ENCODE data around the gene PGR. TPM values are rescaled to one million over a fixed set of nuclear protein-coding genes. Genes with fewer than 3 reads are reported as not detected.
"Not testable (repeated sequence)": the region's sequence is repeated elsewhere in the genome, so short reads cannot be mapped to it uniquely, and the experiment has no call there.

The PGR gene
- total RNA-seq, 1 experiment from 2014 or later = 0.24 TPM

DNA sequence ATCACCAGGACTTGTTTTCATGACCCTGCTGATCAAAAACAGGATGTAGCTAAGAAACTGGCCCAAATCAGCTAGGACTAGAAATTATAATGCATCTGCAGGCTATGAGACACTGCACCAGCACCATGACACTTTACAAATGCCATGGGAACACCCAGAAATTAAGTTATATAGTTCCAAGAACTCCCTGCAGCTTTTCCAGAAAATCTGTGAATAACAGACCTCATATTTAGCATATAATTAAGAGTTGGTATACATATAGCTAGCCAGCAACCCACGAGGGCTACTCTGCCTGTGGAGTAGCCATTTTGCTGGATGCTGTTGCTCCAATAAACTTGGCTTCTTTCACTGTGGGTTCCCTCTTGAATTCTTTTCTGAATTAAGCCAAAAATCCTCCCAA lies 101.0 kb downstream of the PGR start:
- no peak overlapping the region for H3K27ac ChIP-seq (ENCODE audit: low read depth, low read length, poor library complexity, severe bottlenecking)
- ChIA-PET POLR2A (ENCODE audit: low non-redundant PET) (no interaction called here), CTCF (no interaction called here)
- no TSS peak for BruUV-seq (replicated peaks)
- no peaks in the 10 kb centered on the region for H3K27me3 ChIP-seq (replicated peaks; ENCODE audit: insufficient read depth, low read depth, low read length, poor library complexity)
- no peak for TF ChIP-seq EZH2 (IDR thresholded peaks at IDR 0.05; ENCODE audit: borderline replicate concordance, low read depth, low read length, poor library complexity, severe bottlenecking)
- H3K4me3 ChIP-seq (ENCODE audit: low read depth, low read length, poor library complexity, severe bottlenecking) = no peak overlapping the region
- DNase-seq (ENCODE audit: low spot score) = no peak
- no peaks in the 10 kb centered on the region for H3K9me3 ChIP-seq (ENCODE audit: low read depth, low read length, poor library complexity, severe bottlenecking)
- no peaks in the 10 kb centered on the region for H3K36me3 ChIP-seq (ENCODE audit: insufficient read depth, low read length, poor library complexity, severe bottlenecking)
- no peaks in the 10 kb centered on the region for H3K4me1 ChIP-seq (ENCODE audit: insufficient read depth, low read length, poor library complexity, severe bottlenecking)
- intact Hi-C loops (cut with micrococcal nuclease; ENCODE audit: unreplicated experiment) = no loop called here

DNA sequence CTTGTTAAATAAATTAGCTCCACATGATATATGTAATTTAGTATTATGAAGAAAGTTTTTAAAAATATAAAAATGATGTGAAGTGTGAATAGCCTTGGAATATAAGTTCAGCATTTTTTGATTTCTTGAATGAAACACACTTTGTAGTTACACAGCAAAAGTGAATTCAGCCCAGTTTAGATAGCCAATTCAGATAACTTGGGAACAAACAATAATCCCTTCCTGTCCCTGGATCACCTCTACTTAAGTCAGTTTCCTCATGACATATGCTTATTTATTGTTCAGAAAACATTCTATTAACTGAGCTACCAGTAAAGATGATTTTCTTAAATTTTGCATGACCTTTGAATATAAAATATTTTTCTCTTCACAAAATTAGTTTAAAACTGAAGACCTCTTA lies 107.4 kb downstream of the PGR start:
- no TSS peak for BruUV-seq (replicated peaks)
- no peak for DNase-seq (ENCODE audit: low spot score)
- intact Hi-C loops (cut with micrococcal nuclease; ENCODE audit: unreplicated experiment) = no loop called here
- Histone ChIP-seq H3K27ac (ENCODE audit: low read depth, low read length, poor library complexity, severe bottlenecking) (no peak overlapping the region), H3K27me3 (replicated peaks; ENCODE audit: insufficient read depth, low read depth, low read length, poor library complexity) (no peaks in the 10 kb centered on the region), H3K4me3 (ENCODE audit: low read depth, low read length, poor library complexity, severe bottlenecking) (no peak overlapping the region), H3K36me3 (ENCODE audit: insufficient read depth, low read length, poor library complexity, severe bottlenecking) (no peaks in the 10 kb centered on the region), H3K9me3 (ENCODE audit: low read depth, low read length, poor library complexity, severe bottlenecking) (no peaks in the 10 kb centered on the region), H3K4me1 (ENCODE audit: insufficient read depth, low read length, poor library complexity, severe bottlenecking) (no peaks in the 10 kb centered on the region)
- POLR2A ChIA-PET (ENCODE audit: low non-redundant PET) = interaction anchor here (0.6 kb wide), 1 partner anchor 10 kb away, joined by 5 read pairs; no protein-coding TSS in a partner anchor
- TF ChIP-seq EZH2 (IDR thresholded peaks at IDR 0.05; ENCODE audit: borderline replicate concordance, low read depth, low read length, poor library complexity, severe bottlenecking) (no peak), CTCF (conservative IDR thresholded peaks at IDR 0.05; ENCODE audit: low read depth, low read length) (no peak)
- CTCF ChIA-PET = no interaction called here

DNA sequence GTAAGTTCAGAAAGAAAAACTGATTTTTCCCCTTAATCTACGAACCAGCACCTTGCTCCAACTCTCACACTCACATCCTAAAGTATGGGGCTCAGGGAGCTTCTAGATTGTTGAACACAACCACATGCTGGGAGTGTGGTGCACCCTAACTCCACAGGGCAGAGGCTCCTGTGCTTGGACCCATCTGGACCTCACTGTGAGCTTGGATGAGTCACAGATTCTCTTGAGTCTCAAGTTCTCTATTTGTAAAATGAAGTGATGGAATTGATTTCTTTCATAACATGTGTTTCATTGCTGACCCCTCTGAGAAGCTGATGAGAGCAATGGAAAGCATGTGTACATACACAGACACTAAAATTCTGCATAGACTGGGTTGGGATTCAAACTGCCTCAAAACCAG lies 109.7 kb downstream of the PGR start:
- Histone ChIP-seq H3K36me3 (ENCODE audit: insufficient read depth, low read length, poor library complexity, severe bottlenecking) (no peaks in the 10 kb centered on the region), H3K9me3 (ENCODE audit: low read depth, low read length, poor library complexity, severe bottlenecking) (no peaks in the 10 kb centered on the region), H3K4me3 (ENCODE audit: low read depth, low read length, poor library complexity, severe bottlenecking) (no peak overlapping the region), H3K4me1 (ENCODE audit: insufficient read depth, low read length, poor library complexity, severe bottlenecking) (no peaks in the 10 kb centered on the region), H3K27me3 (replicated peaks; ENCODE audit: insufficient read depth, low read depth, low read length, poor library complexity) (no peaks in the 10 kb centered on the region), H3K27ac (ENCODE audit: low read depth, low read length, poor library complexity, severe bottlenecking) (no peak overlapping the region)
- DNase-seq (ENCODE audit: low spot score) = no peak
- ChIA-PET CTCF (no interaction called here), POLR2A (ENCODE audit: low non-redundant PET) (no interaction called here)
- intact Hi-C loops (cut with micrococcal nuclease; ENCODE audit: unreplicated experiment) = no loop called here
- BruUV-seq (replicated peaks) = no TSS peak
- no peak for TF ChIP-seq CTCF (conservative IDR thresholded peaks at IDR 0.05; ENCODE audit: low read depth, low read length)
- no peak for TF ChIP-seq EZH2 (IDR thresholded peaks at IDR 0.05; ENCODE audit: borderline replicate concordance, low read depth, low read length, poor library complexity, severe bottlenecking)

DNA sequence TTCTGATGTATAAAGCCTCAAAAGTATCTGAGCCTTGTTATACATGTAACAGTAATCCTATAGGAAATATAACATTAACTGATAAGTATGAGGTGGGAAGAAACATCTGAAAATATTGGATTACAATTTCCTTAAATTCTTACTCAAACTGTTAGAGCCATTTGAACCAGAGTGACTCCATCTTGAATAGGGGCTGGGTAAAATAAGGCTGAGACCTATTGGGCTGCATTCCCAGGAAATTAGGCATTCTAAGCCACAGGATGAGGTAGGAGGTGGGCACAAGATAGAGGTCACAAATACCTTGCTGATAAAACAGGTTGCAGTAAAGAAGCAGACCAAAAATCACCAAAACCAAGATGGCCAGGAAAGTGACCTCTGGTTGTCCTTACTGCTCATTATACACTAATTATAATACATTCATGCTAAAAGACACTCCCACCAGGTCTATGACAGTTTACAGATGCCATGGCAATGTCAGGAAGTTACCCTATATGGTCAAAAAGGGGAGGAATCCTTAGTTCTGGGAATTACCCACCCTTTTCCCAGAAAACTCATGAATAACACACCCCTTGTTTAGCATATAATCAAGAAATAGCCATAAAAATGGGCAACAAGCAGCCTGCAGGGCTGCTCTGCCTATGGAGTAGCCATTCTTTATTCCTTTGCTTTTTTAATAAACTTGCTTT lies 114.9 kb downstream of the PGR start:
- DNase-seq (ENCODE audit: low spot score) = no peak
- Histone ChIP-seq H3K27ac (ENCODE audit: low read depth, low read length, poor library complexity, severe bottlenecking) (no peak overlapping the region), H3K36me3 (ENCODE audit: insufficient read depth, low read length, poor library complexity, severe bottlenecking) (no peaks in the 10 kb centered on the region), H3K9me3 (ENCODE audit: low read depth, low read length, poor library complexity, severe bottlenecking) (no peaks in the 10 kb centered on the region), H3K4me3 (ENCODE audit: low read depth, low read length, poor library complexity, severe bottlenecking) (no peak overlapping the region), H3K27me3 (replicated peaks; ENCODE audit: insufficient read depth, low read depth, low read length, poor library complexity) (no peaks in the 10 kb centered on the region), H3K4me1 (ENCODE audit: insufficient read depth, low read length, poor library complexity, severe bottlenecking) (no peaks in the 10 kb centered on the region)
- intact Hi-C loops (cut with micrococcal nuclease; ENCODE audit: unreplicated experiment) = no loop called here
- TF ChIP-seq CTCF (conservative IDR thresholded peaks at IDR 0.05; ENCODE audit: low read depth, low read length) (no peak), EZH2 (IDR thresholded peaks at IDR 0.05; ENCODE audit: borderline replicate concordance, low read depth, low read length, poor library complexity, severe bottlenecking) (no peak)
- ChIA-PET CTCF (no interaction called here), POLR2A (ENCODE audit: low non-redundant PET) (no interaction called here)
- no TSS peak for BruUV-seq (replicated peaks)

DNA sequence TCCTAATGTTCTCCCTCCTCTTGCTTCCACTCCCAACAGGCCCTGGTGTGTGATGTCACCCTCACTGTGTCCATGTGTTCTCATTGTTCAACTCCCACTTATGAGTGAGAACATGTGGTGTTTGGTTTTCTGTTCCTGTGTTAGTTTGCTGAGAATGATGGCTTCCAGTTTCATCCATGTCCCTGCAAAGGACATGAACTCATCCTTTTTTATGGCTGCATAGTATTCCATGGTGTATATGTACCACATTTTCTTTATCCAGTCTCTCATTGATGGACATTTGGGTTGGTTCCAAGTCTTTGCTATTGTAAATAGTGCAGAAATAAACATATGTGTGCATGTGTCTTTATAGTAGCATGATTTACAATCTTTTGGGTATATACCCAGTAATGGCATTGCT lies 115.9 kb downstream of the PGR start:
- CTCF ChIA-PET; H3K9me3 ChIP-seq (ENCODE audit: low read depth, low read length, poor library complexity, severe bottlenecking): not testable (repeated sequence)

More for the DNA sequence above, 115.9 kb downstream of the PGR start:
- H3K27ac ChIP-seq (ENCODE audit: low read depth, low read length, poor library complexity, severe bottlenecking); intact Hi-C loops (cut with micrococcal nuclease; ENCODE audit: unreplicated experiment); H3K4me3 ChIP-seq (ENCODE audit: low read depth, low read length, poor library complexity, severe bottlenecking); POLR2A ChIA-PET (ENCODE audit: low non-redundant PET); H3K27me3 ChIP-seq (replicated peaks; ENCODE audit: insufficient read depth, low read depth, low read length, poor library complexity); H3K4me1 ChIP-seq (ENCODE audit: insufficient read depth, low read length, poor library complexity, severe bottlenecking); BruUV-seq (replicated peaks); H3K36me3 ChIP-seq (ENCODE audit: insufficient read depth, low read length, poor library complexity, severe bottlenecking); DNase-seq (ENCODE audit: low spot score): not testable (repeated sequence)
